ENCODE measurements around the gene ABCB4.
A peak's percentile ranks its signal among the peaks of the same experiment; 100 is the strongest.

Gene ABCB4

DNA sequence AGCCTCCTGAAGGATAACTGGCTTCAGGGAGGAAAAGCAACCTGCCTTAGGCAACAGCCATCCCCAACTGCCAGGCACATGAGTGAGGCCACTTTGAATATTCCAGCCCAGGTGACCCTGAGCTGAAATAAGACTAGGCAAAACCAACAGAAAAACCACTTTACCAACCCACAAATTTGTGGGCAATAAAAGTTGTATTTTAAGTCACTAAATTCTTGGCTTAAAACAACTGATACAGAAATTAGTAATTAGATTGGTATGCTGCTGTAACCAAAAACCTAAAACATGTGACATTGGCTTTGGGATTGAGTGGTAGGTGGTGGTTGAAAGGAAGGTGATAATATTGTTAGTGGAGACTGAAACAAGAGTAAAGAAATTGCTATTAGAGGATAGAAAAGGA lies 39.9 kb downstream of the ABCB4 start:
- FAIRE-seq (no peak), DNase-seq (ENCODE audit: extremely low spot score, insufficient read length, low read depth) (no peak)

DNA sequence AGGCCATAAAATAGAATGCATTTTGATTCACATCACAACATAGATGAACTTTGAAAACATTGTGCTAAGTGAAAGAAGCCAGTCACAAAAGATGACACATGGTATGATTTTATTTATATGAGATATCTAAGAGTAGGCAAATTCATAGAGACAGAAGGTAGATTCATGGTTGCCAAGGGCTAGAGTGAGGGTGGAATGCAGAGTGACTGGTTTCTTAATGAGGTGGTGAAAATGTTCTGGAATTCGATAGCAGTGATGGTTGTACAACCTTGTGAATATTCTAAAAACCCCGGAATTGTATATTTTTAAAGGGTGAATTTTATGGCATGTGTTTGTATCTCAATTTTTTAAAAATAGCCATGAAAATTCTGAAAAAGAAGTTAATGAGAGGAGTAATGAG lies 42.9 kb downstream of the ABCB4 start:
- no peak for FAIRE-seq
- no peak for DNase-seq (ENCODE audit: extremely low spot score, insufficient read length, low read depth)

DNA sequence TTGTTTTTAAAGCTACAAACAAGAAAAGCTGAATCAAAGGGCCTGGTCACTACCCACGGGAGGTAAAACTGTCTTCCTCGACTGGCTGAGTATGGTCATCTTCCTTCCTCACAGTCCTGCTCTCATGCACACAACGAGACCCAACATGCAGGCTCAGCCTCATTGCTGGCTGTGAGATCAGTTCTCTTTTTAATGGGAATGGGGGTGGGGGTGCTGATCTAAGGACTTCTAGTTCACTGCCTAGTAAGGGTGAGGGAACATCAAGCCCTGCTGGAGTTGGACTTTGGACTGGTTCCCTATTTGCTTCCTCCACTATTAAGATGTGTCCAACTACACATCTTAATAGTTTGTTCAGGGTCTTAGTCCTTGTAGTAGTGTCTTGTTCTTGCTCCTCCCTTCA lies 48.2 kb downstream of the ABCB4 start:
- DNase-seq (ENCODE audit: extremely low spot score, insufficient read length, low read depth) (no peak), FAIRE-seq (no peak)

DNA sequence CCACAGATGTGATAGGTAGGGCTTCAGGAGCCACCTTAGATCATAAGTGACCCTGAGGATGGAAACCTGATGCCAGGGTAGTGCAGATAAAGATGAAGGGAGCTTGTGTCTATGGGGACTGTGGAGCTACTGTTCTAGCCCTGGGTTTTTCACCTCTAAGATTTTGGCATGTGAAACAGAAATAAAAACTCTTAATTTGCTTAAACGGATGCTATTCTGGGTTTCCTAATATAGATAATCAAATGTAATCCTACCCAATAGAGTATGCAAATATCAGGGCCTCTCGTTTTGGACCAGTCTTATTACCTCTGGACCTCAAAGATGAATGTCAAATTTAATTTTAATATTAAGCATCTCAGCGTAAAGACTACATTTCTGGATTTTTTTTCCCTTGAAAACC lies 49.3 kb downstream of the ABCB4 start:
- FAIRE-seq (peak; percentile 36), DNase-seq (ENCODE audit: extremely low spot score, insufficient read length, low read depth) (no peak)

DNA sequence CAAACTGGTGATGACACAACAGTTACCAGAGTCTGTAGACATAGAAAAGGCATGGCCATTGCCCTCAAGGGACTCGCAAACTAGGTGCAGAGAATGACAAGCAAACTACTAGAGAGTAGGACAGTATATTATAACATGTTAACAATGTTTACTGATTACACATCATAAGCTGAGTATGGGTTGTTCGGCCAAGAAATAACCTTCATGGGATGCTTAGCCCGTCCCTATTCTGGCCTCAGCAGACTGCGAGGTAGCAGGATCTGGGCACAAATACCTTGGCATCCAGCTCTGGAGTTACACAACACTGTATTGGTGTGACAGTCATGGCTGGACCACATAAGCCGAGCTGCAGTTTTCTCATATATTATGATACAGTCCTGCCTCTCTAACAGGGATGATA lies 51.4 kb downstream of the ABCB4 start:
- no peak for FAIRE-seq
- no peak for DNase-seq (ENCODE audit: extremely low spot score, insufficient read length, low read depth)

DNA sequence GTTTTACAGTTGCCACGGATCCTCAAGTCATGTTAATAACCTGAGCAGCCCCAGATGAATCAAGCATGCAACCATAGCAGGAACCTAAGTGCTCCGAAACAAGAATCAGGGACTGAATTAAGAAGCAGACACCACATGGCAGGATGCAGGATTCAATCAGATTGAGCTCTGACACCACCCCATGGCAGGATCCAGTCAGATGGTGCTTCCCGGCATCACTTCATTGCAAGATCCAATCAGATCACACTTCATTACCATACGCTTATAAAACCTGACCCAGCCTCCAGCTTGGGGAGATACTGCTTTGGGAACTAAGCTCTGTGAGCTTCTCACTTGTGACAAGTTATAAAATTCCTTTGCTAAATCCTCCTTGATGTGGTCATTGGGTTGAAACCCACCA lies 55.3 kb downstream of the ABCB4 start:
- no peak for FAIRE-seq

DNA sequence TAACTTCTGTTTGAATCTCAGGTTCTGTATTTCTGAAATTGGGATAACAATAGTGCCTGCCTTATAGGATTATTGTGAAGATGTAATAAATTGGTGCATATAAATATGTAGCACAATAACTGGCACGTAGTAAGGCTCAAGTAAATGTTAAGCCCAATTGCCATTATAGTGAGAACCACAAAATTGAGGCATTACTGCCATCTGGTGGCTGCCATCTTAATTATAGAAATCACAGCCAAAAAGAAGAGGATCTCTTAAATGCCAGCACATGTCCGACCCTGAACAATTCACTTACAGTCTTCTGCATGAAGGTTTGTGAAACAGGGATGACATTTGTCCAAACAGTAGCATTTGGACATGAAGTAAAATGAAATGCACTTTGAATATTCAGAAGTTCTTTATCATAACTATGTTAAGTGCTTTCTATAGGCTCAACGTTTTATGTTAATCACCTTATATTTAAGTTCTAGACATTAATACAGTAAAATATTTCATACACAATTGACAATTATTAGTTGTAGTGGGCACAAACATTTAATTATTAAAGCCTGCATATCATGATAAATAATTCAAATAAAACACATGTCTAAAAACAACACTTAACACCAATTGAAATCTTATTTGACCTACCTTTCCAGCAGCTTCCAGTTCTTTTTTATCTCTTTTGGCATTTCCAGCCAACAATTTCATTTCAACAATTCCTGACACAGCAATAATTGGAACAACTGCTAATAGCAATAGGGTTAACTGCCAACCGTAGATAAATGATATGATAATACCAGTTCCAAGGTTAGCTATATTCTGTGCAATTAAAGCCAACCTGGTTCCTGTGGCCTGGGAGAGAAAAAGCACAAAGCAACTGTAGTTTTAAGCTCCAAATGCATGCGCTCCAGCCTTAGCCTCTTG lies 58.5 kb downstream of the ABCB4 start:
- FAIRE-seq: peak; percentile 72
- peak; percentile 9 for DNase-seq (ENCODE audit: extremely low spot score, insufficient read length, low read depth)

More for the DNA sequence above, 55.3 kb downstream of the ABCB4 start:
- DNase-seq (ENCODE audit: extremely low spot score, insufficient read length, low read depth): no peak

DNA sequence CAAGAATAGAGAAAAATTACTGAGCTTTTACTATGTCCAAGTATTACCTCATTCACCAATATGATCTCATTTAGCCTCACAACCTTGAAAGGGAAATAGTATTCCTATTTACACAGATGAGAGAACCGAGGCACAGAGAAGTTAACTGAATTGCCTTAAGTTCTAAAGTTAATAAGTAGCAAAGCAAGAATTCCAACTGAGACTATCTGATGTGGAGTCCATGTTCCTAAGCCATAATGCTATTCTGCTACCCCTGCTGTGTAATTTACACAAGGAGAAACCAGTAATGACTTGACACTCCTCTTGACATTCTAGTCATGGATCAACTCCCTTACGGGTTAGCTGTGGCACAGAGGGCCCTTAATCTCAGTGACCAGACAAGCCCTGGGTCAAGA lies 60.7 kb downstream of the ABCB4 start:
- DNase-seq (ENCODE audit: extremely low spot score, insufficient read length, low read depth) (no peak), FAIRE-seq (no peak)

DNA sequence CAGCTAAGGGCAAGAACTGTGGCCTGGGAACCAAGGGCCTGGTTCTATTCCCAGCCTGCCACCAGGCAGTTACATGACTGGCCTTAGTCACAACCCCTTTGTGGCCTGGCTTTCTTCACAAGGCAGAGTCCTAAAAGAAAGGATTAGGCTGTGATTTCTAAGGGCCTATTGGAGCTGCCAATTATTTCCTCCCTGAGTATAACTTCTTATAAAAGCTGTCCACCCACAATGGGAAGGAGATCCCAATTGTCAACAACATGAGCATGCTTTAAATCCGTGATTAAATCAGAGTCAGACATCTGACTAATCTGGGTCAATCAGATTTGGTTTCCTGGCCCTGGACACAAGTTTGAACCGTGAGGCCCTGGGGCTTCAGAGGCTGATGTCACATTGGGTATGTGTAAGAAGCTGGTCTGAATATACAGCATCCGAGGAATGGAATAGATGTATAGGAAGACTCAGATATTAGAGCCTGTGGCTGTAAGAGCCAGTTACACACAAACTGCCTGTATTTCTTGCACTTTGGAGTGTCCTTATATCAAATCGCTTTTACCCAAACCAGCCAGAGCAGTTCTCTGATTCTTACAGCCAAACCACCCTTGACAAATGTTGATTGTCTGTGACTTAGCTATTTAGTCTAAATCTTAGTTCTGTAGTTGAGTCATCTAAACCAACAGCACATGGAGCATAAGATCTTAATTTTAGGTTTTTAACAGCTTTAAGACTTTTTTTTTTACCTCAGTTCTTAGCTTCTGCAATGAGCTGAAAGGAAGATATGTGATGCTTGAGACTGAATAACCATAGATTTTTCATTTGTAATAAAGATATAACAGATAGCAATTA lies 61.3 kb downstream of the ABCB4 start:
- FAIRE-seq (no peak), DNase-seq (ENCODE audit: extremely low spot score, insufficient read length, low read depth) (no peak)

DNA sequence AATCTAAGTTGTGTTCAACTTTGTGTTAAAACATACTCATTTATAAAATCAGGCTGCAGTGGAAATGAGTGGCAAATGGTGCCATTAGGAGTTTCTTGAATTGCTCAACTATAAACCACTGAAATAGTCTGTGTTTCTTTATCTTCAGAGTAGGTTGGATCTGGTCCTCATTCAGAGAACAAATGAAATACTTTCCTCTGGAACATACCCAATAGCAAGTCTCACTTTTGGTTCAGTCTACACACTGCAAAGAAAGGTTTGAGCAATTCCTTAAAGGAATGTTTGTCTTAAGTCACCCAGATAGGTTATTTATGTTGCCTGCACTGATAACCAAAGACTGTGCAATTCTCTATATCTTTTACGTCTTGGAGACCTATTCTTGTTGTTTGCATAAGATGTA lies 62.5 kb downstream of the ABCB4 start:
- DNase-seq (ENCODE audit: extremely low spot score, insufficient read length, low read depth) (no peak), FAIRE-seq (no peak)

DNA sequence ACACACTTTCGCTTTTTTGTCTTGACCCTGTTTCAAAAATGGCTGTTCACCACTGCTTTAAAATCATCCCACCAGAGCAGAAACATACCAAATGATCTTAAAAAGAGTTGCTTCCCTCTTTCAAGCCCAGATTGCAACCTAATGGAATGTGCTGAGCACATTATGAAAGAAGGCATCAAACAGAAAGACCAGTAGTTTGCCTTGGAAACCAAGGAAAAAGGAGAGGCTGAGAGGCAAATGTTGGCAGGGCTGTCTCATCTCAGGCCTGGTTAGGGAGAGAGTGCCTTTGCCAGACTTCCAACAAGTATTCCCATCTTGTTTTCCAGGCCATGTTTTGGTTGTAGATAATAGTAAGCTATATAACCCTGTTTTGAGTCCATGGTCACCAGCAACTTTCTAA lies 64.3 kb downstream of the ABCB4 start:
- no peak for FAIRE-seq
- DNase-seq (ENCODE audit: extremely low spot score, insufficient read length, low read depth): no peak

DNA sequence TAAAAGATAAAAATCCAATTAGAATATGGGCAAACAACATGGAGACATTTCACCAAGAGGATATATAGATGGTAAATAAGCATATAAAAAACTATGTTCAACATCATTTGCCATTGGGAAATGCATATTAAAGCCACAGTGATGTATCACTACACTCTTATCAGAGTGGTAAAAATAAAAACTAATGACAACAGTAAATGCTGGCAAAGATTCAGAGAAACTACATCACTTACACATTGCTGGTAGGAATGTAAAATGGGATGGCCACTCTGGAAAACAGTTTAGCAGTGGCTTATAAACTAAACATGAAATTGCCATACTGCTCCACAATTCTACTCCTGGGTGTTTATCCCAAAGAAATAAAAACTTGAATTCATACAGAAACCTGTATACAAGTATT lies 70.8 kb downstream of the ABCB4 start:
- FAIRE-seq (no peak), DNase-seq (ENCODE audit: extremely low spot score, insufficient read length, low read depth) (no peak)

DNA sequence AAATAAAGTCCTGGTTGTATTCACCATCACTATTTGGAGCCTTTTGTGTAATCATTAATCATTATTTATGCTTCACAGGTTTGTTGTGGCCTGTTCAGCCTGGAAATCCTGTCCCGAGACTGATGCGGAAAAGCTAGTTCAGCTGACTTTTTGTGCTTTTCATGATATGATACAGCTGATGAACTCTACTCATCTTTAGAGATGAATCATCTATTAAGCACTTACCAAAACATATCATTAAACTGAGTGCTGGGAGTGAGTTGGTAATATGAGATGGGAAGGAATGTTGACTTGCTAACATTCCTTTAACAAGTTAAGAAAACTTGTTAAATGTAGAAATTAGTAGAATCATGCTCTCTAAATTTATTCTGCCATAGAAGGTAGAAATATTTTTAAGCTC lies 77.0 kb downstream of the ABCB4 start:
- DNase-seq (ENCODE audit: extremely low spot score, insufficient read length, low read depth) (no peak), FAIRE-seq (no peak)

DNA sequence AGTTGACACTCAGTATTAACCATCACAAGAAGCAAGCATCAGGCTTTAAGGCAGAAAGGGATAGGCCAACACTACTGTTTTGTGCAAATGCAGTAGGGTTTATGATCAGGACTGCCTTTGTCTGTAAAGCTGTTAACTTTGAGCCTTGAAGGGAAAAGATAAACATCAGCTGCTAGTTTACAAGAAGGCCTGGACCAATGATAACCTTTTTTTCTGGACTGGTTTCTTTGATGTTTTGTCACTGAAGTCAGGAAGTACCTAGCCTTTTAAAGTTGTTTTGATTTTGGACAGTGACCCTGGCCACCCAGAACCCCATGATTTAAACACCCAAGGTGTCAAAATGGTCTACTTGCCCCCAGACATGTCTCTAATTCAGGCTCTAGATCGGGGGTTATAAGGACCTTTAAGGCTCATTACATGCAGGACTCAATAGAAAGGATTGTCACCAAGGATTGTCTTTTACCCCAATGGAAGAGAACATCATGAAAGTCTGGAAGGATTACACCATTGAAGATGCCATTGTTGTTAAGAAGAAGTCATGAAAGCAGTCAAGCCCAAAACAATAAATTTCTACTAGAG lies 79.9 kb downstream of the ABCB4 start:
- no peak for DNase-seq (ENCODE audit: extremely low spot score, insufficient read length, low read depth)
- FAIRE-seq: no peak

DNA sequence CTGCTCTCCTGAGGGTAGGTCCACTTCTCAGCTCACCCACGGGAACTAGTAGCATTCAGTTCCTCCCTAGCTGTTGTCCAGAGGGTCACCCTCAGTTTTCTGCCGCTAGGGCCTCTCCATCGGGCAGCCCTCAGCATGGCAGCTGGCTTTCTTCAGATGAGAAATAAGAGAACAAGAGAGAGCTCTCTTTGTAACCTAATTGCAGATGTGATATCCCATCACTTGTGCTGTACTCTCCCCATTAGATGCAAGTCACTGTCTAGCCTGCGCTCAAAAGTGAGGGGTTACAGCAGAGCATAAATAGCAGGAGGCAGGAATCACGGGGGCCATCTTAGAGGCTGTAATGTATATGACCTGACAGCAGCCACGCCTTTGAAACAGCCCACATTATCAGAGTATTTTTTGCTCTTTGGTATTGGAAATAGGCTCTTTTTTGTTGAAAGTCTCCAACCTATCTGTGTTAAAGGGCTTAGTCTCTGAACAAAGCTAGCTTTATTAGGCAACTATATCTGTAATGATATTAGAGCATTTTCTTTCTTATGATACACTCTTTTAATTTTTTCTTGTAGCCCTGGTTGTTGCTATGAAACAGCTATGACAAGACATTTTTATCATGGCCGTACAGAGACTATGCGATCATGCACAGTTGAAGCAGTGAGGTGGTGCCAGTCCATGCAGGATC lies 84.3 kb downstream of the ABCB4 start:
- FAIRE-seq: no peak

DNA sequence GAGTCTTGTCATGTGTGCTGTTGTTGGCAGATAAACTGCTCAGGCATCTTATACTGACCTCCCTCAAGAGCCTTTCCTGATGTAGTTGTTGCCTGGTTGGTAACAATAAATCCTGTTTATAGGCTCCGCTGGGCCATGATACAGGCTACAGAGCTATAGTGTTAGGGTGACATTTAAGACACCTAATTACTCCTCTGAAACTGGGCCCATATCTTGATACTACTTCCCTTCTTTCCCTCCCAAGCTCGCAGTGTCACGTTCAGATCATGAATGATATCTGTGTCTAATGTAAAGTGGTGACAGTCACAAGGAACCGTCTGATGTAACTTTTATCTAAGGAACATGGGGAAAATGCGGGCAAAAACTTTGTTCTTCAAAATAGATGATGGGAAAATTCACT lies 94.6 kb downstream of the ABCB4 start:
- no peak for DNase-seq (ENCODE audit: extremely low spot score, insufficient read length, low read depth)
- FAIRE-seq: no peak

More for the DNA sequence above, 84.3 kb downstream of the ABCB4 start:
- DNase-seq (ENCODE audit: extremely low spot score, insufficient read length, low read depth): no peak

DNA sequence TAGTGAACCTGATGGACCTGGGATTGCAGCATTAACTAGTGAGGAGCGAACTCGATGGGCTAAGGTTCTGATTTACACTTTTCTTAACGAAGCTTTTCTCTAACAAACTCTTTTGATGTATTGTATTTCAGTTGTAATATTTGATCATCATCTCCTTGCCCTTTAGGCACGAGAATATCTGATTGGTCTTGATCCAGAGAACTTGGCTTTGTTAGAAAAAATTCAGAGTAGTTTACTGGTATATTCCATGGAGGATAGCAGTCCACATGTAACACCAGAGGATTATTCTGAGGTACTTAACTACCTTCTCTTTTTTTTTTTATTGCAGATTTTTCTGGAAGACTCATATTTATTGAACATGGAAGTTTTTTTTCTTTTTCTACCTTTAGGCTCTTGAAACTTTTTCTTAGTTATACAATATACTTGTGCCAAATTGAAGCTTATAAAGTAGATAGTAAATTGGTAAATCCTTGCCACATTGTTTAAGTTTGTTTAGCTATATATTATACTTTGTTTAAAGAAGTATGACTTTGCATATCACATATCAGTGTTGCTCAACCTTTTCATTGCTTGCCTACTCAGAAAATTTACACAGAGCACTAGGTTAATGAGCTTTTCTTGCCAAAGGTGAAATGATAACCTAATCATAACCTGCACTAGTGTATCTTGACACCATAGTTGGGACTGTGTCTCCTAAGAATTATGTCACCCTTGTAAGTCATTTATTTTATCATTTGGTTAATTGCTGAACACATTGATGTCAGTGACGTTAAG lies 99.6 kb downstream of the ABCB4 start:
- FAIRE-seq: no peak
- no peak for DNase-seq (ENCODE audit: extremely low spot score, insufficient read length, low read depth)

DNA sequence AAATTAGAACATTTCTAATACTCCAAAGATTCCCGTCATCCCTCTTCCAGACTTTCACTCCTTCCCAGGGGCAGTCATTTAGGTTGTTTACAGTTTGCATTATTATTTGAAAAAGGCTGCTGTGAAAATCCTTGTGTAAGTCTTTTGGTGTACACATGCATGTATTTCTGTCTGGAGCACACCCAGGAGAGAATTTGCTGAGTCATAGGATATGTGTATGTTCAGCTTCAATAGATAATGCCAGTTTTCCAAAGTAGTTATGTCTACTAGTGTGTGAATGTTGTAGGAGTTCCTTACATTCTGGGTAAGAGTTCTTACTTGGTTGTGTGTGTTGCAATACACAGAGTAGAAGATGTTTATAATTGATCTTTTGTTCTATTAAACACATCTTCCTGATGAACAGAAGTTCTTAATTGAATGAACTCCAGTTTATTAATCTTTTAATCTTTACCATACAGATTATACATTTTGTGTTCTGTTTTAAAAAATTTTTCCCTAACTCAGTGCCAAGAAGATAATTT lies 104.8 kb downstream of the ABCB4 start:
- DNase-seq (ENCODE audit: extremely low spot score, insufficient read length, low read depth): no peak
- no peak for FAIRE-seq

DNA sequence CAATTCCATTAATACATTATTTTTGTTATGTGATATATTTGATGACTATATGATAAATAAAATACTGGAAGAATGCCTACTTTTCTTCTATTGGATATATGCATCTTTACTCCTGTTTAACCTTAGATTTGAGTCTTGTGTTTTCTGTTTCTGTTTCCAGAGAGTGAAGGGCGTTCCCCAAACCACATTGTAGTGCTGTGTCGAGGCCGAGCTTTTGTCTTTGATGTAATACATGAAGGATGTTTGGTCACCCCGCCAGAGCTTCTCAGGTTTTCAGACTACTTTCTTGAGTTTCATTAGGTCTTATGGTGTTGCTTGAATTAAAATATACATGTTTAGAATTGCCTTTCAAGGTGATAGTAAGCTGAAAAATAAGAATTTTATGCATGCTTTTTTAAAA lies 106.3 kb downstream of the ABCB4 start:
- DNase-seq (ENCODE audit: extremely low spot score, insufficient read length, low read depth): no peak
- no peak for FAIRE-seq

Measured in GM18507 (cell line).